Esophagus muscularis mucosa (tissue), 4 donors: ENCODE data around the gene UBL3. TPM values are rescaled to one million over a fixed set of nuclear protein-coding genes. Genes with fewer than 3 reads are reported as not detected.

ENCODE experiments used
- DNase-seq: peaks from one replicate; pipeline ENCODE4 v3.0.0-alpha.2; 2017; ENCODE audit errors: extremely low spot score
- H3K27ac ChIP-seq, 4 donors: fragments of 200-600 bp; sonication (generic); replicated peaks in 1 of 4; 1 replicate in 3 of 4; 2 replicates in 1 of 4; pipeline ENCODE4 v1.5.1; 2016 to 2019; ENCODE audit warnings: mild to moderate bottlenecking in 1 of 4
- H3K27me3 ChIP-seq, 4 donors: fragments of 200-600 bp; sonication (generic); one replicate each; pipeline versions ENCODE4 v1.5.1 to v1.6.0; 2016 to 2019
- H3K36me3 ChIP-seq, 4 donors: fragments of 200-600 bp; sonication (generic); one replicate each; pipeline ENCODE4 v1.5.1; 2016 to 2019
- H3K4me1 ChIP-seq, 4 donors: fragments of 200-600 bp; sonication (generic); one replicate each; pipeline ENCODE4 v1.5.1; 2016 to 2019
- H3K4me3 ChIP-seq, 4 donors: fragments of 200-600 bp; sonication (generic); 1 replicate in 2 of 4; 2 replicates in 2 of 4; pipeline ENCODE4 v1.5.1; 2016 to 2019; ENCODE audit warnings: mild to moderate bottlenecking in 4 of 4, moderate library complexity in 1 of 4
- H3K9me3 ChIP-seq, 4 donors: fragments of 200-600 bp; sonication (generic); 1 replicate in 3 of 4; 2 replicates in 1 of 4; pipeline ENCODE4 v1.5.1; 2016 to 2019
- EP300 ChIP-seq: sonication (generic); formaldehyde crosslinking; IDR thresholded peaks from one replicate; pipeline ENCODE4 v1.6.1; 2017; ENCODE audit warnings: antibody characterized with exemption
- POLR2A ChIP-seq: fragments of 450-650 bp; IDR thresholded peaks from one replicate; pipeline ENCODE4 v1.6.1; 2017; ENCODE audit warnings: antibody characterized with exemption, moderate library complexity, mild to moderate bottlenecking, low read depth
- POLR2AphosphoS5 ChIP-seq, 2 donors: sonication (generic); formaldehyde crosslinking; IDR thresholded peaks; one replicate each; pipeline ENCODE4 v1.6.1; 2017; ENCODE audit warnings: antibody characterized with exemption in 2 of 2
- WGBS: methylation state at CpG from one replicate; pipeline ENCODE4 v1.1.5; 2018; 5-methylcytosine and 5-hydroxymethylcytosine counted together
- intact Hi-C: fragments of 100-400 bp; cut with DNase I; formaldehyde crosslinking; loops from one replicate; pipeline ENCODE4 v1.15.1; 2023
- total RNA-seq, 4 donors: library from RNA; depleted of rRNA; stranded (reverse); fragments of >200 nt; gene quantifications; one replicate each; pipeline versions ENCODE4 v1.1.0 to v1.2.1, GENCODE V29; 2016
- TF ChIP-seq, protein P1 (sequence below), 3 experiments: fragments of 200-600 bp in 2 of 3; fragments of 450-650 bp in 1 of 3; sonication (generic) in 2 of 3; IDR thresholded peaks; one replicate each; pipeline ENCODE4 v1.5.1; 2017 to 2019; ENCODE audit warnings: antibody characterized with exemption in 3 of 3, mild to moderate bottlenecking in 2 of 3, moderate library complexity in 1 of 3

The UBL3 gene
- total RNA-seq, 4 donors from 2014 or later: 30.2 to 44.5 (median 32.6) TPM

- Histone ChIP-seq H3K27me3 (no peaks in the 10 kb centered on the region), H3K9me3 (no peaks in the 10 kb centered on the region), H3K4me1 (peaks cover 23 to 61% (median 43%) of the 10 kb centered on the region in 4 donors), H3K36me3 (no peaks in the 10 kb centered on the region), H3K4me3 (no peak overlapping the region), H3K27ac (no peak overlapping the region)
- 77% methylated on average over 1 of the region's 1 CpG for WGBS
- DNase-seq: no peak
- intact Hi-C loops: loop anchor here (2.0 to 10.0 kb wide), 2 partner anchors 268 to 620 kb away; partner anchors contain the start of gene HMGB1
- TF ChIP-seq EP300 (no peak), POLR2AphosphoS5 (IDR thresholded peaks at IDR 0.05) (no peak), POLR2A (no peak)
- TF ChIP-seq, protein P1, sequence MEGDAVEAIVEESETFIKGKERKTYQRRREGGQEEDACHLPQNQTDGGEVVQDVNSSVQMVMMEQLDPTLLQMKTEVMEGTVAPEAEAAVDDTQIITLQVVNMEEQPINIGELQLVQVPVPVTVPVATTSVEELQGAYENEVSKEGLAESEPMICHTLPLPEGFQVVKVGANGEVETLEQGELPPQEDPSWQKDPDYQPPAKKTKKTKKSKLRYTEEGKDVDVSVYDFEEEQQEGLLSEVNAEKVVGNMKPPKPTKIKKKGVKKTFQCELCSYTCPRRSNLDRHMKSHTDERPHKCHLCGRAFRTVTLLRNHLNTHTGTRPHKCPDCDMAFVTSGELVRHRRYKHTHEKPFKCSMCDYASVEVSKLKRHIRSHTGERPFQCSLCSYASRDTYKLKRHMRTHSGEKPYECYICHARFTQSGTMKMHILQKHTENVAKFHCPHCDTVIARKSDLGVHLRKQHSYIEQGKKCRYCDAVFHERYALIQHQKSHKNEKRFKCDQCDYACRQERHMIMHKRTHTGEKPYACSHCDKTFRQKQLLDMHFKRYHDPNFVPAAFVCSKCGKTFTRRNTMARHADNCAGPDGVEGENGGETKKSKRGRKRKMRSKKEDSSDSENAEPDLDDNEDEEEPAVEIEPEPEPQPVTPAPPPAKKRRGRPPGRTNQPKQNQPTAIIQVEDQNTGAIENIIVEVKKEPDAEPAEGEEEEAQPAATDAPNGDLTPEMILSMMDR (IDR thresholded peaks at IDR 0.05): no peak
These were observed 6.0 kb downstream of the UBL3 start for GRCh38 chr13:29844441-29844840.

GRCh38 chr13:29840585-29840984, 9.8 kb downstream of the UBL3 start:
- intact Hi-C loops: loop anchor here (10.0 kb wide), 1 partner anchor 624 kb away; the partner anchor contains the start of gene HMGB1
- no peak for TF ChIP-seq POLR2A
- TF ChIP-seq, protein P1 (IDR thresholded peaks at IDR 0.05): no peak
- no peak for TF ChIP-seq EP300
- TF ChIP-seq POLR2AphosphoS5 (IDR thresholded peaks at IDR 0.05): no peak
- H3K9me3 ChIP-seq: no peaks in the 10 kb centered on the region
- H3K36me3 ChIP-seq: no peaks in the 10 kb centered on the region
- 79% methylated on average over 3 of the region's 3 CpGs for WGBS
- no peak overlapping the region for H3K27ac ChIP-seq
- no peak for DNase-seq
- no peak overlapping the region for H3K4me3 ChIP-seq
- peaks cover 9 to 56% (median 41%) of the 10 kb centered on the region in 4 donors for H3K4me1 ChIP-seq
- H3K27me3 ChIP-seq: no peaks in the 10 kb centered on the region

DNA sequence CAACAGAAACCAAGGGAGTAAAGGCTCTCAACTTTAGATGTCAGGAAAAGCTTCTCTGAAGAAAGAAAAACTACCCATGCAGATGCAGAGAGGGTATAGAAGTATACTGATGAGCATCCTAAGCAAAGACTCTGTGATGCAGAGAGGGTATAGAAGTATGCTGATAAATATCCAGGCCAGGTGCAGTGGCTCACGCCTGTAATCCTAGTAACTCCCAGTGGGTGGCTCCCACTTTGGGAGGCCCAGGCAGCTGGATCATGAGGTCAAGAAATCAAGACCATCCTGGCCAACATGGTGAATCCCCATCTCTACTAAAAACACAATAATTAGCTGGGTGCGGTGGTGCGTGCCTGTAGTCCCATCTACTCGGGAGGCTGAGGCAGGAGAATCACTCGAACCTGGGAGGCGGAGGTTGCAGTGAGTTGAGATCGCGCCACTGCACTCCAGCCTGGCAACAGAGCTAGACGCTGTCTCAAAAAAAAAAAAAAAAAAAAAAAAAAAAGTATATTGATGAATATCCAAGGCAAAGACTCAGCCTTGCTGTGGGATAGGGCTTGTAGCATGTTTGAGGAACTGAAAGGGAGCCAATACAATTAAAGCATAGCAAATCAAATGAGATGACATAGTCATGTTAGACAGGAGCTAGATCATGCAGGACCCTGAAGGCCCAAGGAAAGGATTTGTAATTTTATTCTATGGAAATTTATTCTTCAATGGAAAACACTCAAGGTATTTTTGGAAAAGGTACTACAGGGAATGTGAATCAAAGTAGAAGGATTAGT, 14.9 kb downstream of the UBL3 start:
- intact Hi-C loops: no loop called here
- Histone ChIP-seq H3K27me3 (no peaks in the 10 kb centered on the region), H3K4me3 (no peak overlapping the region), H3K27ac (no peak overlapping the region), H3K36me3 (no peaks in the 10 kb centered on the region), H3K9me3 (no peaks in the 10 kb centered on the region), H3K4me1 (peaks cover 5 to 41% (median 36%) of the 10 kb centered on the region in 4 donors)
- 98% methylated on average over 9 of the region's 9 CpGs for WGBS
- no peak for DNase-seq
- TF ChIP-seq POLR2AphosphoS5 (IDR thresholded peaks at IDR 0.05) (no peak), EP300 (no peak), POLR2A (no peak)
- TF ChIP-seq, protein P1 (IDR thresholded peaks at IDR 0.05): no peak

DNA sequence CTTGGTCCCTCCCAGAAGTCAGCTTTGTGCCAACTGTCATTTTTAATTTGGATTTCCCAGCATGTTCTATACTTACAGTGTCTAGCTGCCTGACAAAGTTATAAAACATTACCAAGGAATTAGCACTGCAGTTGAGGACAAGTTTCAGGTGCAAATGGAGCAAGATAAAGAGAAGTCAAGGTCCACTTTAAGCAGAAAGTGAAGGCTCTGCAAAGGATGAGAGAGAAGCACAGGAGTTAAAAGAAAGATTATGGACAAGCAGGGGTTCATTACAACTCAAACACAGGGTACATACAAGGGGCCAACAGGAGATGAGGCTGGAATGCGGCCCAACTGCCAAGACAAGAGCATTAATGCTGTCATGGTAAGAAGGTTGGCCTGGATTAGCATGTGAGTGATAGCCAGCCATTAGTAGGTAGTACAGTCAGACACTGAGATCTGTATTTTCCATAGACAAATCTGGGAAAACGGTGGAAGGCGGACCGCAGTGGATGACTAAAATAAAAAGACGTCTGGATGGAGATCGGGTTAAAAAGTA, 17.6 kb downstream of the UBL3 start:
- intact Hi-C loops: no loop called here
- DNase-seq: no peak
- WGBS: 90% methylated on average over 6 of the region's 6 CpGs
- Histone ChIP-seq H3K4me1 (peaks cover 7 to 34% (median 27%) of the 10 kb centered on the region in 4 donors), H3K27ac (no peak overlapping the region), H3K36me3 (peaks cover 0 to 6% (median 0%) of the 10 kb centered on the region in 4 donors), H3K4me3 (no peak overlapping the region), H3K27me3 (no peaks in the 10 kb centered on the region), H3K9me3 (no peaks in the 10 kb centered on the region)
- TF ChIP-seq POLR2A: no peak
- TF ChIP-seq EP300: no peak
- TF ChIP-seq, protein P1 (IDR thresholded peaks at IDR 0.05): no peak
- TF ChIP-seq POLR2AphosphoS5 (IDR thresholded peaks at IDR 0.05): no peak
